ENCODE measurements around the gene TOX2.

Gene TOX2

GRCh38 chr20:44110816-44111568, 196.3 kb downstream of the TOX2 start:
- no peak for FAIRE-seq

- no peak for FAIRE-seq
Observed at GRCh38 chr20:44111712-44112335, 197.2 kb downstream of the TOX2 start.

GRCh38 chr20:44112456-44112855, 197.8 kb downstream of the TOX2 start:
- no peak for FAIRE-seq

DNA sequence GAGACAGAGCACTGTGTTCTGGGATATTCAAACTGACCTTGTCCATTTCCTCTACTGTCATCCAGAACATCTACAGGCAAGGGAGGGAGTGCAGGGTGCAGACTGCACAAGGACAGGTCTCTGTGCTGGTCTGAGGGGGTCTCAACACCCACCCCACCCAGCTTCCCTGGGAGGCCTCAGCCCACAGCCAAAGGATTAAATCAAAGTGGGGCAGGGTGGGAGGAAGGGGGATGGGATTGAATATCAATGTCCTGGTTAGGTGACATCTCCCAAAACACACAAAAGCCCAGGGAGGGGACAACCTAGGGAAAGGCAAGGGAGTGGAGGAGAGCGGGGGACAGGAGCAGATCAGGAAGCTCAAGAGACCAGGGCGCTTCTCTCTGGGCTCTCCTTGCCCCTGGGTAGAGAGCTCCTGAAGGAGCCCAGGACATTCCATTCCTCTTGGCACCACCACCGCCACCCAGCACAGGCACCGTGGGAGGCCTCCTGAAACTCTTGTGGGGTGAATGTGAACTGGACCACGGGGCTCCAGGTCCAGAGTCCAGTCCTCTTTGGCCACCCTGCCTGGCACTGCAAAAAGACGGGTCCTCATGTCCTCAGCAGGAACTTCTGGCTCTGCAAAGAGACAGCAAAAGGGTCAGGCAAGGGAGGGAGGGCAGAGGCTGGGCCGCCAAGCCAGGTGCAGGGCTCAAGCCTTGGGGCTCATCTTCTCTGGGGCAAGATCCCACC, 198.4 kb downstream of the TOX2 start:
- no peak for FAIRE-seq

GRCh38 chr20:44113618-44114376, 199.1 kb downstream of the TOX2 start:
- FAIRE-seq, result no peak

GRCh38 chr20:44115181-44115580, 200.5 kb downstream of the TOX2 start:
- no peak for FAIRE-seq

DNA sequence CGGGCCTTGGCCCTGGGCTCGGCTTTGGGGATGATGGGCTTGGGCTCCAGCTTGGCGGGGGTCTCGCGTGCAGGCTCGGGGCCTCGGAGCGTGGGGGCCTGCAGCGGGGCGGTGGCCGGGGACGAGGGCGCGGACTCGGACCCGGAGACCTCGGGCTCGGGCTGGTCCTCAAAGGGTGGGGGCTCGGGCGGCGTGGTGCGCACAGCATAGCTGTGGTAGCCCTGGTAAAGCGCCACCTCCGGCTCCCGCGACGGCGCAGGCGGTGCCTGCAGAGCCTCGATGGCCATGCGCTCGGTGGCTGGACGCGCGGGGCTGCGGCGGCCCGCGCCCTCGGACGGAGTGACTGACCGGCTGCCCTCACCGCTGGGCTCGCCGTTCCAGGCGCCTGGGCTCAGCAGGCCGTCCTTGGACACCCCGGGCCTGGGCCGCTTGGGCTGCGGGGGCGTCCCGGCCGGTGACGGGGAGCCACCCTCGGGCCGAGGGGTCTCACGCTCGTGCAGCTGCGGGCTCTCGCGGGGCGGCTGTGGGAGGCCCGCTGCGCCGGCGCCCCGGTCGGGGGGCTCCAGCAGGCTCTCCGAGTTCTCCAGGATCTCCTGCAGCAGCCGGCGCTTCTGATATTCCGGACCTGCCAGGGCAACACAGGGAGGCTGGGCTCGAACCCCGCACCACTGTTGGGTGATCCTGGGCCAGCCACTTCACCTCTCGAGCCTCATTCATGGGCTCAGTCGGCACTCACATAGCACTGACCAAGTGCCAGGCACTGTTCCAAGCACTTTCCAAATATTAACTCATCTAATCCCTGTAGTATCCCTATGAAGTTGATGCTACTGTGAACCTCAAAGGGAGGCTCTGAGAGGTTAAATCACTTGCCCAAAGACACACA, 201.4 kb downstream of the TOX2 start:
- no peak for FAIRE-seq

GRCh38 chr20:44117296-44118184, 202.9 kb downstream of the TOX2 start:
- FAIRE-seq, result no peak

DNA sequence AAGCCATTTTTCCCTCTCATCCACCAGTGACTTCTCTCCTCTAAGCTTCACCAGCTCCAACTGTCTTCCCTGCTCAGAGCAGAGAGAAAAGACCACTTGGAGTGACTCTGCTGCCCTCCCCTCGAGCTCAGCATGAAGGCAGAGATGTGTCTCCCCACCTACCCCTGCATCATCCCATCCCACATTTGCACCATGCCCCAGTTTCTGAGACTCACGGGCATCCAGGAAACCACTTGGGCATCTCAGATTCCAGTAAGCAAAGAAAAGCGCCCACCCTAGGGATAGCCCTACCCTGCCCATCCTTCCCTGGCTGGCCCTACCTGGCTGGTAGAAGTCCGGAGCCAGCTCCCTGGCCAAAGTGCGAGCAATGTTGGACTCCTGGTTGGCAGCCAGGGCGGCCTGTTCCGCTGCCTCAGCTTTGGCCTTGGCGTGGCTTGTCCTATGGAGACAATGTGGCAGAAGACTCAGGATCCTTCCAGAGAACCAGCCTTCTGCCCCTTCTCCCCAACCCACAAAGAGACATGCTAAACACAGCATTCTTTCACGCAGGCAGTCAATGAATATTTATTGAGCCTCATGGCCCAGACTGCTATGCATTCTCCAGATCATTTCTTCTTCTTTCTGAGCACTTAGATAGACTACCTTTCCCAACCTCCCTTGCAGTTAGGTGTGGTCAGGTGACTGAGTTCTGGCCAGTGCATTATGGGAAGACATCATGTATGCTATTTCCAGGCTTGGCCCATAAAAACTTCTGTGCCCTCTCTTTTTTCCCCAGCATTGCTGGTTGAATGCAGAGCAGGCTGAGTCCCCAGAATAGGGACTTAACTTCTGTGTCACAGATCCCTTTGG, 203.8 kb downstream of the TOX2 start:
- no peak for FAIRE-seq

All from G401.6 (cell line).